ENCODE results near the gene PDE10A. TPM values are rescaled to one million over a fixed set of nuclear protein-coding genes. Genes with fewer than 3 reads are reported as not detected.
A peak's percentile ranks its signal among the peaks of the same experiment; 100 is the strongest.

PDE10A gene
- total and polyA plus RNA-seq, 2 of the 8 experiments (the other 6 are each of a cell fraction or from before 2014, with no cell fraction given), result 1.1 to 2.4 TPM

DNA sequence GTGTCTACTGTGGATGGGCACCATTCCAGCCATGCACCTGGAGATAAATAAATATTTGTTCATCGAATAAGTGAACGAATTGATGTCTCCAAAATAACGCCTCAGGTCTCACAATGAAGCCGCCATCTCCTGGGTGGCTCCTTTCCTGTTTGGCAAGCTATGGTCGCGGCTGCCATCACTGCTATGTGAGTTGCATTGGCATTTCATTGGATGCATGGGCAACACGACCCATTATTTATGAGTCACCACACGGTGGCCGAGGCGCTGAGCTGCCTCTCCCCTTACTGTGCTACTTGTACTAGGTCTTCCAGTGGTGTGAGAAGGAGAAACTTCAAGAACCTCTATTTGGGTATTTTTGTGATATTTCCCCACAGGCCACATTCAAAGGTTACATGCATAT is 21.3 kb upstream of the PDE10A start:
- no peak for DNase-seq (ENCODE audit: low read depth in 1 of 2, low spot score in 2 of 2)
- Histone ChIP-seq H2BK120ac (replicated peaks; ENCODE audit: low read depth, low read length) (no peak overlapping the region), H4K20me1 (replicated peaks in 1 of 2; ENCODE audit: control insufficient read depth in 1 of 2, insufficient read depth in 2 of 2, low read length in 2 of 2) (no peaks in the 10 kb centered on the region), H4K5ac (ENCODE audit: insufficient read length, low read depth, low read length) (no peak overlapping the region), H2AFZ (ENCODE audit: low read length) (no peak overlapping the region), H2BK20ac (ENCODE audit: low read length) (no peak overlapping the region), H3K4me1 (replicated peaks in 1 of 4; ENCODE audit: control insufficient read depth in 3 of 4, insufficient read depth in 4 of 4, low read length in 3 of 4) (no peaks in the 10 kb centered on the region), H3K79me1 (ENCODE audit: low read depth, low read length) (no peaks in the 10 kb centered on the region), H3K27me3 (replicated peaks in 1 of 4; ENCODE audit: control insufficient read depth in 3 of 4, extremely low read depth in 1 of 4, insufficient read depth in 3 of 4, low read length in 3 of 4) (no peaks in the 10 kb centered on the region), H2BK12ac (ENCODE audit: low read depth, low read length) (no peak overlapping the region), H3K4me3 (ENCODE audit: extremely low read depth in 1 of 4, insufficient read depth in 2 of 4, low read depth in 3 of 4, low read length in 4 of 4) (no peak overlapping the region), H3K9me3 (ENCODE audit: insufficient read depth in 2 of 2, low read depth in 1 of 2, low read length in 1 of 2) (no peaks in the 10 kb centered on the region), H4K91ac (replicated peaks; ENCODE audit: insufficient read length, low read length) (no peak overlapping the region), H3K79me2 (ENCODE audit: control insufficient read depth in 1 of 2, insufficient read depth in 2 of 2, low read length in 2 of 2) (no peaks in the 10 kb centered on the region), H2AK5ac (ENCODE audit: low read depth, low read length) (no peak overlapping the region), H4K8ac (ENCODE audit: extremely low read depth, insufficient read depth, low read length) (no peak overlapping the region), H3K18ac (ENCODE audit: extremely low read depth, low read length) (no peak overlapping the region), H3K14ac (ENCODE audit: insufficient read length) (no peak overlapping the region), H2BK5ac (ENCODE audit: low read depth, low read length) (no peak overlapping the region), H3K27ac (ENCODE audit: low read depth, low read length) (no peak overlapping the region), H3K4ac (replicated peaks; ENCODE audit: insufficient read length, low read depth, low read length) (no peak overlapping the region), H3K23me2 (ENCODE audit: low read depth, low read length) (no peaks in the 10 kb centered on the region; the same call in 1 of the 2 replicates), H3K56ac (replicated peaks; ENCODE audit: insufficient read length, low read depth, low read length) (no peak overlapping the region), H3K36me3 (ENCODE audit: control insufficient read depth in 2 of 4, insufficient read depth in 4 of 4, low read length in 3 of 4) (no peaks in the 10 kb centered on the region), H2BK15ac (ENCODE audit: low read length) (no peak overlapping the region; the same call in 1 of the 2 replicates), H3K4me2 (ENCODE audit: insufficient read depth in 1 of 2, low read depth in 2 of 2, low read length in 2 of 2) (no peak overlapping the region), H3K23ac (ENCODE audit: insufficient read length) (no peak overlapping the region), H3K9ac (replicated peaks in 1 of 4; ENCODE audit: extremely low read depth in 1 of 4, low read depth in 3 of 4, low read length in 3 of 4) (no peak overlapping the region)
- ChIA-PET CTCF (ENCODE audit: partially characterized antibody) (no interaction called here), POLR2A (ENCODE audit: partially characterized antibody) (no interaction called here)
- 93% methylated on average over 10 of the region's 10 CpGs; no CpG with 5 or more reads in 1 of the 2 experiments for WGBS, 2 experiments (ENCODE audit: extremely low coverage in 1 of 2, insufficient coverage in 1 of 2, insufficient read length in 1 of 2, insufficient replicate concordance in 2 of 2, low coverage in 1 of 2, low lambda C conversion rate in 2 of 2, missing lambda C conversion rate in 1 of 2)
- no peak for FAIRE-seq
- TF ChIP-seq RBBP5 (IDR thresholded peaks at IDR 0.05; ENCODE audit: borderline replicate concordance, low read depth, low read length) (no peak), BRCA1 (IDR thresholded peaks at IDR 0.05; ENCODE audit: low read depth, low read length) (no peak), TCF12 (IDR thresholded peaks at IDR 0.05; ENCODE audit: low read depth, low read length) (no peak)
- TF ChIP-seq, protein P1, sequence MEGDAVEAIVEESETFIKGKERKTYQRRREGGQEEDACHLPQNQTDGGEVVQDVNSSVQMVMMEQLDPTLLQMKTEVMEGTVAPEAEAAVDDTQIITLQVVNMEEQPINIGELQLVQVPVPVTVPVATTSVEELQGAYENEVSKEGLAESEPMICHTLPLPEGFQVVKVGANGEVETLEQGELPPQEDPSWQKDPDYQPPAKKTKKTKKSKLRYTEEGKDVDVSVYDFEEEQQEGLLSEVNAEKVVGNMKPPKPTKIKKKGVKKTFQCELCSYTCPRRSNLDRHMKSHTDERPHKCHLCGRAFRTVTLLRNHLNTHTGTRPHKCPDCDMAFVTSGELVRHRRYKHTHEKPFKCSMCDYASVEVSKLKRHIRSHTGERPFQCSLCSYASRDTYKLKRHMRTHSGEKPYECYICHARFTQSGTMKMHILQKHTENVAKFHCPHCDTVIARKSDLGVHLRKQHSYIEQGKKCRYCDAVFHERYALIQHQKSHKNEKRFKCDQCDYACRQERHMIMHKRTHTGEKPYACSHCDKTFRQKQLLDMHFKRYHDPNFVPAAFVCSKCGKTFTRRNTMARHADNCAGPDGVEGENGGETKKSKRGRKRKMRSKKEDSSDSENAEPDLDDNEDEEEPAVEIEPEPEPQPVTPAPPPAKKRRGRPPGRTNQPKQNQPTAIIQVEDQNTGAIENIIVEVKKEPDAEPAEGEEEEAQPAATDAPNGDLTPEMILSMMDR (IDR thresholded peaks at IDR 0.05; ENCODE audit: control extremely low read depth in 1 of 3, insufficient read depth in 1 of 3, low read depth in 1 of 3, low read length in 3 of 3), result peak in 2 of 3 experiments; percentile 4 to 7; a peak in 1 of 4 replicates
